Stimulated activated CD4-positive, alpha-beta T cell treated with anti-CD3 and anti-CD28 coated beads, Interleukin-15, amount 100 ng/mL, for 1 hour (primary cell): ENCODE measurements around the gene TEX53.

Experiments used
- DNase-seq, 2 donors: peaks; one replicate each; pipeline ENCODE4 v3.0.0-alpha.2; 2020; ENCODE audit warnings: low read depth in 1 of 2, low spot score in 1 of 2

Gene TEX53

DNA sequence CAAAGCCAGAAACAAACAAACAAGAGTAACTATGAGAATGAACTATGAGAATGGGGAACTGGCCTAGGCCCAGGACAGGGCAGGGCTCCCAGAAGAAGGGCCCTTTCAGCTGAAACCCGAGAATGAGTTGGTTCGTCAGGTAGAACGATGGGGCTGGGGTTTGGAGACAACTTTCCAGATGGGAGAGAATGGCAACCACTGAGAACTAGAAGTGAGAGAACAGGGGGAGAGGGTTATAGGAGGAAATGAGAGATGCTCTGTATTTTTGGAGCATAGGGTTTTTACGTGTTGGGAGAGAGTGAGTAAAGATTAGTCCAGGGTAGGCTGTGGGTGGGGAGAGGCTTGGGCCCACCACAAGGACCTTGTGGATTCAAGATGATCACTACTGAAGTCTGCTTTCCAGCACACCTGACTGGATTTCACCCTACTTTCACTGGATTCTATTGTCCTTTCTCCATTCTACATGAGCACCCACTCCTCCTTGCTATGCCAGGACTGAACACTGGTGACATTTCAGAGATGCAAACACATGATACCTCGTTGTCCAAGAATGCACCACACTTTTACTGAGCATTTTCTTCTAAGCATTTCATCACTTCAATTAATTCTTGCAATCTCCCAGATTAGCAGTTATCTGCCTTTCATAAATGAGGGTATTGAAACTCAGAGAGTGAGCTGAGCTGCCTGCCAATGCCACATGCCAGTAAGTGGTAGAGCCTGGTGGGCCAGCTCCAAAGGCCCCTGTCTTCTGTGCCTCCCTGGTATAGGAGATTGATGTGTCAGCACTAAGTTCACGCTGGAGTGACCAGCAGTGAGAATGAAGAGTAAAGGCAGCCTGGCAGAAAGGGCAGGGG lies 49.7 kb downstream of the TEX53 start:
- no peak for DNase-seq

DNA sequence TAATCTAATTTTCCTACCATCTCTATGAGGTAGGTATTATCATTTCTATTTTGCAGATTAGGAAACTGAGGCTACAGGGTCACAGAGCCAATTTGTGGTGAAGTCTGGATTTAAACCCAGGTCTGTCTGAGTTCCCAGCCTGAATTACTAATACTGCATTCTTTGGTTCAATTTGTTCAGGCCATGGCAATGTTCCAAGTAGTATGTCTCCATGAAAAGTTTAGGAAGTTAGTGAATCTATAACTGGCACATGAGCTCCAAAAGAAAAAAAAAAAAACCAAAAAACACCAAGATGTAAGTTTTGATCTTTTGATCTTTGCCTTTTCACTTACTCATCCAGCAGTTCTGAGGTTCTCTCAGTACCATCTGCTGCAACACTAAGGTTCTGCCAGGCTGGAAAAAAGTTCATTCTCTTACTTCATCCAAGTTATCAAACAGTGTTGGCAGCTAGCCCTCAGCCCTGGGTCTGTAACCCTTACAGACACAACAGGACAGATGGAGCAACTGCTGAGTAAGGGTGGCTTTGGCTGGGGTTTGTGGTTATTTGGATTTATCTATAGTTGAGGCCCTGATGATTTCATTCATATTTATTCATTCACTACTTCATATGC lies 50.9 kb downstream of the TEX53 start:
- no peak for DNase-seq
